Measurements from ENCODE around the gene NRARP. TPM values are rescaled to one million over a fixed set of nuclear protein-coding genes. Genes with fewer than 3 reads are reported as not detected.

The NRARP gene
- total RNA-seq, 1 experiment from 2014 or later = 32.6 TPM

GRCh38 chr9:137318602-137319001 is 16.5 kb upstream of the NRARP start:
- no TSS peak for BruUV-seq (replicated peaks)
- no peaks in the 10 kb centered on the region for H3K4me1 Mint-ChIP-seq (ENCODE audit: low read depth, unreplicated experiment)
- intact Hi-C loops (cut with micrococcal nuclease; ENCODE audit: unreplicated experiment) = no loop called here
- no peak for TF ChIP-seq CTCF (IDR thresholded peaks at IDR 0.05; ENCODE audit: unreplicated experiment)
- CTCF ChIA-PET = no interaction called here
- no peak overlapping the region for H3K4me3 Mint-ChIP-seq (ENCODE audit: low read depth, unreplicated experiment)
- peaks cover 4% of the 10 kb centered on the region for H3K36me3 Mint-ChIP-seq (ENCODE audit: insufficient read depth, unreplicated experiment)
- DNase-seq = no peak
- H3K27me3 Mint-ChIP-seq (ENCODE audit: unreplicated experiment) = no peaks in the 10 kb centered on the region
- H3K9me3 Mint-ChIP-seq (ENCODE audit: low read depth, unreplicated experiment) = no peaks in the 10 kb centered on the region
- H3K27ac Mint-ChIP-seq (ENCODE audit: unreplicated experiment) = no peak overlapping the region

GRCh38 chr9:137317718-137318511 is 15.8 kb upstream of the NRARP start:
- intact Hi-C loops (cut with micrococcal nuclease; ENCODE audit: unreplicated experiment) = no loop called here
- H3K4me3 Mint-ChIP-seq (ENCODE audit: low read depth, unreplicated experiment) = no peak overlapping the region
- BruUV-seq (replicated peaks) = no TSS peak
- H3K27ac Mint-ChIP-seq (ENCODE audit: unreplicated experiment) = no peak overlapping the region
- no peak for TF ChIP-seq CTCF (IDR thresholded peaks at IDR 0.05; ENCODE audit: unreplicated experiment)
- no peaks in the 10 kb centered on the region for H3K4me1 Mint-ChIP-seq (ENCODE audit: low read depth, unreplicated experiment)
- H3K9me3 Mint-ChIP-seq (ENCODE audit: low read depth, unreplicated experiment) = no peaks in the 10 kb centered on the region
- H3K27me3 Mint-ChIP-seq (ENCODE audit: unreplicated experiment) = no peaks in the 10 kb centered on the region
- peaks cover 4% of the 10 kb centered on the region for H3K36me3 Mint-ChIP-seq (ENCODE audit: insufficient read depth, unreplicated experiment)
- CTCF ChIA-PET = no interaction called here
- DNase-seq = no peak

- no peak overlapping the region for H3K27ac Mint-ChIP-seq (ENCODE audit: unreplicated experiment)
- no peaks in the 10 kb centered on the region for H3K4me1 Mint-ChIP-seq (ENCODE audit: low read depth, unreplicated experiment)
- H3K4me3 Mint-ChIP-seq (ENCODE audit: low read depth, unreplicated experiment) = peak overlapping the region; percentile 50
- BruUV-seq (replicated peaks) = no TSS peak
- CTCF ChIA-PET = no interaction called here
- no peak for DNase-seq
- peaks cover 4% of the 10 kb centered on the region for H3K36me3 Mint-ChIP-seq (ENCODE audit: insufficient read depth, unreplicated experiment)
- intact Hi-C loops (cut with micrococcal nuclease; ENCODE audit: unreplicated experiment) = no loop called here
- no peak for TF ChIP-seq CTCF (IDR thresholded peaks at IDR 0.05; ENCODE audit: unreplicated experiment)
- H3K9me3 Mint-ChIP-seq (ENCODE audit: low read depth, unreplicated experiment) = no peaks in the 10 kb centered on the region
- no peaks in the 10 kb centered on the region for H3K27me3 Mint-ChIP-seq (ENCODE audit: unreplicated experiment)
Measured at GRCh38 chr9:137317021-137317717, 15.1 kb upstream of the NRARP start.

GRCh38 chr9:137316012-137316981 is 14.2 kb upstream of the NRARP start:
- peak overlapping the region; percentile 50 for H3K4me3 Mint-ChIP-seq (ENCODE audit: low read depth, unreplicated experiment)
- CTCF ChIA-PET = no interaction called here
- BruUV-seq (replicated peaks) = no TSS peak
- peaks cover 4% of the 10 kb centered on the region for H3K36me3 Mint-ChIP-seq (ENCODE audit: insufficient read depth, unreplicated experiment)
- peak; percentile 60 for DNase-seq
- no peaks in the 10 kb centered on the region for H3K9me3 Mint-ChIP-seq (ENCODE audit: low read depth, unreplicated experiment)
- intact Hi-C loops (cut with micrococcal nuclease; ENCODE audit: unreplicated experiment) = no loop called here
- H3K27ac Mint-ChIP-seq (ENCODE audit: unreplicated experiment) = no peak overlapping the region
- TF ChIP-seq CTCF (IDR thresholded peaks at IDR 0.05; ENCODE audit: unreplicated experiment) = no peak
- H3K27me3 Mint-ChIP-seq (ENCODE audit: unreplicated experiment) = no peaks in the 10 kb centered on the region
- no peaks in the 10 kb centered on the region for H3K4me1 Mint-ChIP-seq (ENCODE audit: low read depth, unreplicated experiment)

Measured in Calu3 (cell line).